ENCODE results near the gene ERC2.

ERC2 gene

GRCh38 chr3:56428667-56429066, 39.6 kb downstream of the ERC2 start:
- no peak for DNase-seq (ENCODE audit: low read depth in 2 of 3, low spot score in 1 of 3)

- no peak for DNase-seq (ENCODE audit: low read depth in 2 of 3, low spot score in 1 of 3)
Observed at GRCh38 chr3:56424885-56425284, 43.4 kb downstream of the ERC2 start.

- DNase-seq (ENCODE audit: low read depth in 2 of 3, low spot score in 1 of 3): no peak
Observed at GRCh38 chr3:56424336-56424735, 43.9 kb downstream of the ERC2 start.

GRCh38 chr3:56423661-56424099, 44.6 kb downstream of the ERC2 start:
- DNase-seq (ENCODE audit: low read depth in 2 of 3, low spot score in 1 of 3): no peak

GRCh38 chr3:56422316-56422715, 46.0 kb downstream of the ERC2 start:
- DNase-seq (ENCODE audit: low read depth in 2 of 3, low spot score in 1 of 3): no peak

GRCh38 chr3:56421205-56421604, 47.1 kb downstream of the ERC2 start:
- peak in 2 of 3 donors; percentile 5 to 13 for DNase-seq (ENCODE audit: low read depth in 2 of 3, low spot score in 1 of 3)

GRCh38 chr3:56415652-56416051, 52.6 kb downstream of the ERC2 start:
- no peak for DNase-seq (ENCODE audit: low read depth in 2 of 3, low spot score in 1 of 3)

GRCh38 chr3:56413911-56414310, 54.4 kb downstream of the ERC2 start:
- no peak for DNase-seq (ENCODE audit: low read depth in 2 of 3, low spot score in 1 of 3)

- DNase-seq (ENCODE audit: low read depth in 2 of 3, low spot score in 1 of 3): no peak
Observed at GRCh38 chr3:56411166-56411565, 57.1 kb downstream of the ERC2 start.

- no peak for DNase-seq (ENCODE audit: low read depth in 2 of 3, low spot score in 1 of 3)
Observed at GRCh38 chr3:56410576-56410975, 57.7 kb downstream of the ERC2 start.

- DNase-seq (ENCODE audit: low read depth in 2 of 3, low spot score in 1 of 3): no peak
Observed at GRCh38 chr3:56409790-56410189, 58.5 kb downstream of the ERC2 start.

GRCh38 chr3:56408761-56409196, 59.5 kb downstream of the ERC2 start:
- DNase-seq (ENCODE audit: low read depth in 2 of 3, low spot score in 1 of 3): no peak

GRCh38 chr3:56406826-56407515, 61.3 kb downstream of the ERC2 start:
- DNase-seq (ENCODE audit: low read depth in 2 of 3, low spot score in 1 of 3): no peak

- DNase-seq (ENCODE audit: low read depth in 2 of 3, low spot score in 1 of 3): no peak
Observed at GRCh38 chr3:56404884-56405283, 63.4 kb downstream of the ERC2 start.

- DNase-seq (ENCODE audit: low read depth in 2 of 3, low spot score in 1 of 3): no peak
Observed at GRCh38 chr3:56398659-56399058, 69.6 kb downstream of the ERC2 start.

GRCh38 chr3:56397798-56398197, 70.5 kb downstream of the ERC2 start:
- DNase-seq (ENCODE audit: low read depth in 2 of 3, low spot score in 1 of 3): no peak

- no peak for DNase-seq (ENCODE audit: low read depth in 2 of 3, low spot score in 1 of 3)
Observed at GRCh38 chr3:56389183-56389830, 79.0 kb downstream of the ERC2 start.

GRCh38 chr3:56383092-56383491, 85.2 kb downstream of the ERC2 start:
- DNase-seq (ENCODE audit: low read depth in 2 of 3, low spot score in 1 of 3): no peak

- DNase-seq (ENCODE audit: low read depth in 2 of 3, low spot score in 1 of 3): no peak
Observed at GRCh38 chr3:56379723-56380287, 88.5 kb downstream of the ERC2 start.

GRCh38 chr3:56375654-56376053, 92.6 kb downstream of the ERC2 start:
- DNase-seq (ENCODE audit: low read depth in 2 of 3, low spot score in 1 of 3): no peak

- no peak for DNase-seq (ENCODE audit: low read depth in 2 of 3, low spot score in 1 of 3)
Observed at GRCh38 chr3:56373386-56373785, 94.9 kb downstream of the ERC2 start.

- DNase-seq (ENCODE audit: low read depth in 2 of 3, low spot score in 1 of 3): no peak
Observed at GRCh38 chr3:56370991-56371775, 97.1 kb downstream of the ERC2 start.

All from stimulated activated CD4-positive, alpha-beta T cell treated with anti-CD3 and anti-CD28 coated beads, Interleukin-12 subunit alpha, Interleukin-12 subunit beta, amount 100 ng/mL, for 48 hours (primary cell).